ENCODE measurements around the gene TCP10L. TPM values are rescaled to one million over a fixed set of nuclear protein-coding genes. Genes with fewer than 3 reads are reported as not detected.
"Not testable (repeated sequence)": the region's sequence is repeated elsewhere in the genome, so short reads cannot be mapped to it uniquely, and the experiment has no call there.

TCP10L gene
- total RNA-seq, 1 experiment from 2014 or later: 1.2 TPM

GRCh38 chr21:32532636-32533035 lies 52.7 kb downstream of the TCP10L start:
- no peak for DNase-seq (ENCODE audit: low spot score)
- Mint-ChIP-seq H3K4me1 (peaks cover 9% of the 10 kb centered on the region), H3K27ac (no peak overlapping the region), H3K27me3 (ENCODE audit: low read depth) (no peaks in the 10 kb centered on the region), H3K9me3 (peaks cover 32% of the 10 kb centered on the region), H3K36me3 (peaks cover 18% of the 10 kb centered on the region), H3K4me3 (no peak overlapping the region)
- no peak for ATAC-seq
- POLR2A ChIA-PET: no interaction called here
- TF ChIP-seq MLX (CRISPR knock-in tag; IDR thresholded peaks at IDR 0.05) (no peak), FOXP4 (CRISPR knock-in tag; IDR thresholded peaks at IDR 0.05) (no peak), SMAD3 (CRISPR knock-in tag; IDR thresholded peaks at IDR 0.05; ENCODE audit: borderline replicate concordance) (no peak), ARID4B (CRISPR knock-in tag; IDR thresholded peaks at IDR 0.05; ENCODE audit: borderline replicate concordance) (no peak), E2F4 (CRISPR knock-in tag; IDR thresholded peaks at IDR 0.05; ENCODE audit: borderline replicate concordance, low read depth) (no peak), SOX15 (CRISPR knock-in tag; IDR thresholded peaks at IDR 0.05) (no peak), RELA (CRISPR knock-in tag; IDR thresholded peaks at IDR 0.05; ENCODE audit: borderline replicate concordance) (no peak), ZNF121 (CRISPR knock-in tag; IDR thresholded peaks at IDR 0.05) (no peak)
- CTCF ChIA-PET: no interaction called here

GRCh38 chr21:32531561-32531960 lies 53.8 kb downstream of the TCP10L start:
- H3K27me3 Mint-ChIP-seq (ENCODE audit: low read depth); DNase-seq (ENCODE audit: low spot score); ATAC-seq; H3K4me3 Mint-ChIP-seq; H3K4me1 Mint-ChIP-seq; POLR2A ChIA-PET; H3K27ac Mint-ChIP-seq: not testable (repeated sequence)
- H3K36me3 Mint-ChIP-seq: peaks cover 18% of the 10 kb centered on the region
- CTCF ChIA-PET: interaction anchor here (0.6 to 1.1 kb wide), 2 partner anchors 50 to 130 kb away, joined by 3 to 4 read pairs; no protein-coding TSS in a partner anchor
- peaks cover 34% of the 10 kb centered on the region for H3K9me3 Mint-ChIP-seq

GRCh38 chr21:32530809-32531208 lies 54.5 kb downstream of the TCP10L start:
- H3K4me3 Mint-ChIP-seq; POLR2A ChIA-PET; DNase-seq (ENCODE audit: low spot score); H3K27me3 Mint-ChIP-seq (ENCODE audit: low read depth); H3K27ac Mint-ChIP-seq; ATAC-seq: not testable (repeated sequence)
- CTCF ChIA-PET: interaction anchor here (0.6 to 1.1 kb wide), 2 partner anchors 49 to 129 kb away, joined by 3 to 4 read pairs; no protein-coding TSS in a partner anchor
- Mint-ChIP-seq H3K4me1 (peaks cover 11% of the 10 kb centered on the region), H3K36me3 (peaks cover 18% of the 10 kb centered on the region), H3K9me3 (peaks cover 34% of the 10 kb centered on the region)

GRCh38 chr21:32529679-32530078 lies 55.6 kb downstream of the TCP10L start:
- H3K27ac Mint-ChIP-seq: no peak overlapping the region
- H3K36me3 Mint-ChIP-seq: peaks cover 18% of the 10 kb centered on the region
- H3K9me3 Mint-ChIP-seq: peaks cover 34% of the 10 kb centered on the region
- ATAC-seq: no peak
- peaks cover 21% of the 10 kb centered on the region for H3K4me1 Mint-ChIP-seq
- ChIA-PET CTCF (no interaction called here), POLR2A (no interaction called here)
- H3K4me3 Mint-ChIP-seq: no peak overlapping the region
- no peak for DNase-seq (ENCODE audit: low spot score)
- no peaks in the 10 kb centered on the region for H3K27me3 Mint-ChIP-seq (ENCODE audit: low read depth)
- no peak for TF ChIP-seq MXD4 (CRISPR knock-in tag; IDR thresholded peaks at IDR 0.05; ENCODE audit: borderline replicate concordance)
- TF ChIP-seq ZNF121 (CRISPR knock-in tag; IDR thresholded peaks at IDR 0.05): no peak
- no peak for TF ChIP-seq FOXJ3 (CRISPR knock-in tag; IDR thresholded peaks at IDR 0.05; ENCODE audit: borderline replicate concordance)
- TF ChIP-seq ZBTB43 (CRISPR knock-in tag; IDR thresholded peaks at IDR 0.05): no peak
- no peak for TF ChIP-seq ZBTB21 (CRISPR knock-in tag; IDR thresholded peaks at IDR 0.05; ENCODE audit: borderline replicate concordance)
- no peak for TF ChIP-seq TEAD1 (CRISPR knock-in tag; IDR thresholded peaks at IDR 0.05)
- no peak for TF ChIP-seq MAX (CRISPR knock-in tag; IDR thresholded peaks at IDR 0.05)
- no peak for TF ChIP-seq GTF2I (CRISPR knock-in tag; conservative IDR thresholded peaks at IDR 0.05)
- TF ChIP-seq AR (CRISPR knock-in tag; IDR thresholded peaks at IDR 0.05): no peak

All from WTC11 (cell line).